Neural cell (in vitro differentiated cells): ENCODE data around the gene ITM2B. TPM values are rescaled to one million over a fixed set of nuclear protein-coding genes. Genes with fewer than 3 reads are reported as not detected.

Experiments
- H2AFZ ChIP-seq: fragments of 200-600, 300-800 bp; sonication (generic), shearing (Covaris generic); 2 replicates; pipeline ENCODE4 v1.6.0; 2014; ENCODE audit warnings: low read depth, mild to moderate bottlenecking, antibody characterized with exemption, low read length, moderate library complexity
- H3F3A ChIP-seq: fragments of 200-600 bp; shearing (Covaris generic); 2 replicates; pipeline ENCODE4 v1.6.1; 2016; ENCODE audit warnings: mild to moderate bottlenecking, moderate library complexity, mixed read lengths, antibody characterized with exemption, low read length; ENCODE audit not compliant: insufficient read depth, poor library complexity, severe bottlenecking
- H3K27ac ChIP-seq: fragments of 200-600, 300-800 bp; sonication (generic), shearing (Covaris generic); 2 replicates; pipeline ENCODE4 v1.5.1; 2014; ENCODE audit warnings: mild to moderate bottlenecking, low read length, moderate library complexity
- H3K27me3 ChIP-seq: fragments of 300-800, 200-600 bp; sonication (generic), shearing (Covaris generic); 2 replicates; pipeline ENCODE4 v1.6.0; 2014; ENCODE audit warnings: mild to moderate bottlenecking, low read depth, low read length, moderate library complexity; ENCODE audit not compliant: insufficient read depth
- H3K36me3 ChIP-seq: fragments of 300-800, 200-600 bp; sonication (generic), shearing (Covaris generic); 2 replicates; pipeline ENCODE4 v1.5.1; 2014; ENCODE audit warnings: mild to moderate bottlenecking, antibody characterized with exemption, low read length, moderate library complexity; ENCODE audit not compliant: insufficient read depth
- H3K4me2 ChIP-seq: fragments of 300-800, 200-600 bp; sonication (generic), shearing (Covaris generic); 2 replicates; pipeline ENCODE4 v1.6.0; 2014; ENCODE audit warnings: mild to moderate bottlenecking, low read length
- H3K4me3 ChIP-seq: fragments of 300-800, 200-600 bp; sonication (generic), shearing (Covaris generic); 2 replicates; pipeline ENCODE4 v1.5.1; 2014; ENCODE audit warnings: mild to moderate bottlenecking, low read length, moderate library complexity
- H3K79me2 ChIP-seq: fragments of 200-600 bp; shearing (Covaris generic); replicated peaks from 2 replicates; pipeline ENCODE4 v1.6.0; 2014; ENCODE audit warnings: mild to moderate bottlenecking, low read length, moderate library complexity; ENCODE audit not compliant: insufficient read depth
- H3K9ac ChIP-seq: fragments of 300-800, 200-600 bp; sonication (generic), shearing (Covaris generic); 2 replicates; pipeline ENCODE4 v1.6.1; 2016; ENCODE audit warnings: mild to moderate bottlenecking, low read length, mixed read lengths
- H3K9me2 ChIP-seq: fragments of 200-600 bp; shearing (Covaris generic); 2 replicates; pipeline ENCODE4 v1.6.1; 2016; ENCODE audit warnings: mild to moderate bottlenecking, low read length, mixed read lengths; ENCODE audit not compliant: insufficient read depth
- H3K9me3 ChIP-seq: fragments of 200-600, 300-800 bp; sonication (generic), shearing (Covaris generic); 2 replicates; pipeline ENCODE4 v1.6.1; 2016; ENCODE audit warnings: mild to moderate bottlenecking, mixed run types, low read length, moderate library complexity, mixed read lengths
- H4K20me1 ChIP-seq: fragments of 200-600 bp; shearing (Covaris generic); 2 replicates; pipeline ENCODE4 v1.6.1; 2016; ENCODE audit warnings: mild to moderate bottlenecking, mixed run types; ENCODE audit not compliant: insufficient read depth
- CTCF ChIP-seq: fragments of 450-650 bp; IDR thresholded peaks from 2 replicates; pipeline ENCODE4 v1.5.1; 2014; ENCODE audit warnings: antibody characterized with exemption, mild to moderate bottlenecking, moderate library complexity; ENCODE audit not compliant: poor library complexity, severe bottlenecking
- EP300 ChIP-seq: fragments of 450-650 bp; conservative IDR thresholded peaks from 2 replicates; pipeline ENCODE4 v1.6.1; 2014; ENCODE audit warnings: antibody characterized with exemption, mild to moderate bottlenecking, moderate library complexity; ENCODE audit not compliant: poor library complexity, severe bottlenecking
- EZH2 ChIP-seq: fragments of 200-600, 300-800 bp; shearing (Covaris generic), sonication (generic); IDR thresholded peaks from 2 replicates; pipeline ENCODE4 v1.6.1; 2014; ENCODE audit warnings: antibody characterized with exemption, low read length, borderline replicate concordance, mild to moderate bottlenecking; ENCODE audit not compliant: insufficient read depth, poor library complexity, severe bottlenecking
- MXI1 ChIP-seq: fragments of 450-650 bp; conservative IDR thresholded peaks from 2 replicates; pipeline ENCODE4 v1.6.1; 2014; ENCODE audit warnings: antibody characterized with exemption, mild to moderate bottlenecking; ENCODE audit not compliant: poor library complexity, severe bottlenecking
- POLR2AphosphoS5 ChIP-seq: IDR thresholded peaks from 2 replicates; pipeline ENCODE4 v1.6.1; 2012
- RAD21 ChIP-seq: fragments of 450-650 bp; conservative IDR thresholded peaks from 2 replicates; pipeline ENCODE4 v1.6.1; 2014; ENCODE audit warnings: antibody characterized with exemption, mild to moderate bottlenecking, moderate library complexity
- SMC3 ChIP-seq: fragments of 450-650 bp; conservative IDR thresholded peaks from 2 replicates; pipeline ENCODE4 v1.6.1; 2014; ENCODE audit warnings: antibody characterized with exemption, mild to moderate bottlenecking, moderate library complexity; ENCODE audit not compliant: poor library complexity
- TAF1 ChIP-seq: IDR thresholded peaks from 2 replicates; pipeline ENCODE4 v1.6.1; 2012; ENCODE audit warnings: low read depth
- polyA plus RNA-seq: library from polyadenylated mRNA; depleted of rRNA; stranded (reverse); fragments of >200 nt; gene quantifications from 2 replicates; pipeline ENCODE4 v1.2.3, GENCODE V29; 2014
- TF ChIP-seq, protein P1 (sequence below): IDR thresholded peaks from 2 replicates; pipeline ENCODE4 v1.6.1; 2012; ENCODE audit warnings: borderline replicate concordance

ITM2B gene
- polyA plus RNA-seq, 1 donor from 2014 or later: 275 TPM

GRCh38 chr13:48299591-48299990 is 66.6 kb downstream of the ITM2B start:
- Histone ChIP-seq H3K4me2 (no peak overlapping the region), H3K9me3 (no peaks in the 10 kb centered on the region), H2AFZ (no peak overlapping the region), H3K27me3 (no peaks in the 10 kb centered on the region), H3K27ac (no peak overlapping the region), H3K79me2 (peaks cover 6% of the 10 kb centered on the region), H3K36me3 (no peaks in the 10 kb centered on the region), H3F3A (no peaks in the 10 kb centered on the region), H3K4me3 (no peak overlapping the region), H3K9ac (no peak overlapping the region), H4K20me1 (no peaks in the 10 kb centered on the region), H3K9me2 (no peaks in the 10 kb centered on the region)
- no peak for TF ChIP-seq RAD21
- no peak for TF ChIP-seq POLR2AphosphoS5
- no peak for TF ChIP-seq MXI1
- no peak for TF ChIP-seq CTCF
- TF ChIP-seq SMC3: no peak
- TF ChIP-seq TAF1: no peak
- TF ChIP-seq EP300: no peak
- TF ChIP-seq, protein P1, sequence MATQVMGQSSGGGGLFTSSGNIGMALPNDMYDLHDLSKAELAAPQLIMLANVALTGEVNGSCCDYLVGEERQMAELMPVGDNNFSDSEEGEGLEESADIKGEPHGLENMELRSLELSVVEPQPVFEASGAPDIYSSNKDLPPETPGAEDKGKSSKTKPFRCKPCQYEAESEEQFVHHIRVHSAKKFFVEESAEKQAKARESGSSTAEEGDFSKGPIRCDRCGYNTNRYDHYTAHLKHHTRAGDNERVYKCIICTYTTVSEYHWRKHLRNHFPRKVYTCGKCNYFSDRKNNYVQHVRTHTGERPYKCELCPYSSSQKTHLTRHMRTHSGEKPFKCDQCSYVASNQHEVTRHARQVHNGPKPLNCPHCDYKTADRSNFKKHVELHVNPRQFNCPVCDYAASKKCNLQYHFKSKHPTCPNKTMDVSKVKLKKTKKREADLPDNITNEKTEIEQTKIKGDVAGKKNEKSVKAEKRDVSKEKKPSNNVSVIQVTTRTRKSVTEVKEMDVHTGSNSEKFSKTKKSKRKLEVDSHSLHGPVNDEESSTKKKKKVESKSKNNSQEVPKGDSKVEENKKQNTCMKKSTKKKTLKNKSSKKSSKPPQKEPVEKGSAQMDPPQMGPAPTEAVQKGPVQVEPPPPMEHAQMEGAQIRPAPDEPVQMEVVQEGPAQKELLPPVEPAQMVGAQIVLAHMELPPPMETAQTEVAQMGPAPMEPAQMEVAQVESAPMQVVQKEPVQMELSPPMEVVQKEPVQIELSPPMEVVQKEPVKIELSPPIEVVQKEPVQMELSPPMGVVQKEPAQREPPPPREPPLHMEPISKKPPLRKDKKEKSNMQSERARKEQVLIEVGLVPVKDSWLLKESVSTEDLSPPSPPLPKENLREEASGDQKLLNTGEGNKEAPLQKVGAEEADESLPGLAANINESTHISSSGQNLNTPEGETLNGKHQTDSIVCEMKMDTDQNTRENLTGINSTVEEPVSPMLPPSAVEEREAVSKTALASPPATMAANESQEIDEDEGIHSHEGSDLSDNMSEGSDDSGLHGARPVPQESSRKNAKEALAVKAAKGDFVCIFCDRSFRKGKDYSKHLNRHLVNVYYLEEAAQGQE: no peak

GRCh38 chr13:48302871-48303358 is 69.9 kb downstream of the ITM2B start:
- no peaks in the 10 kb centered on the region for H3K9me2 ChIP-seq
- peak overlapping the region; percentile 83 for H3K9ac ChIP-seq
- H3K27me3 ChIP-seq: no peaks in the 10 kb centered on the region
- no peak for TF ChIP-seq MXI1
- no peak for TF ChIP-seq RAD21
- TF ChIP-seq, protein P1: no peak
- no peak for TF ChIP-seq EZH2
- no peak for TF ChIP-seq CTCF
- TF ChIP-seq SMC3: no peak
- TF ChIP-seq TAF1: no peak
- no peak for TF ChIP-seq POLR2AphosphoS5
- TF ChIP-seq EP300: no peak
- peak overlapping the region; percentile 75 for H3K27ac ChIP-seq
- peaks cover 22% of the 10 kb centered on the region for H3K79me2 ChIP-seq
- peak overlapping the region; percentile 98 for H2AFZ ChIP-seq
- peak overlapping the region; percentile 76 for H3K4me3 ChIP-seq
- H3K36me3 ChIP-seq: no peaks in the 10 kb centered on the region
- H3K4me2 ChIP-seq: peak overlapping the region; percentile 80
- no peaks in the 10 kb centered on the region for H3F3A ChIP-seq
- no peaks in the 10 kb centered on the region for H3K9me3 ChIP-seq
- no peaks in the 10 kb centered on the region for H4K20me1 ChIP-seq
